ENCODE results near the gene IFITM2.

The IFITM2 gene
- total RNA-seq = 23.4 to 36.2 (median 30.9) reads per million in 4 donors

DNA sequence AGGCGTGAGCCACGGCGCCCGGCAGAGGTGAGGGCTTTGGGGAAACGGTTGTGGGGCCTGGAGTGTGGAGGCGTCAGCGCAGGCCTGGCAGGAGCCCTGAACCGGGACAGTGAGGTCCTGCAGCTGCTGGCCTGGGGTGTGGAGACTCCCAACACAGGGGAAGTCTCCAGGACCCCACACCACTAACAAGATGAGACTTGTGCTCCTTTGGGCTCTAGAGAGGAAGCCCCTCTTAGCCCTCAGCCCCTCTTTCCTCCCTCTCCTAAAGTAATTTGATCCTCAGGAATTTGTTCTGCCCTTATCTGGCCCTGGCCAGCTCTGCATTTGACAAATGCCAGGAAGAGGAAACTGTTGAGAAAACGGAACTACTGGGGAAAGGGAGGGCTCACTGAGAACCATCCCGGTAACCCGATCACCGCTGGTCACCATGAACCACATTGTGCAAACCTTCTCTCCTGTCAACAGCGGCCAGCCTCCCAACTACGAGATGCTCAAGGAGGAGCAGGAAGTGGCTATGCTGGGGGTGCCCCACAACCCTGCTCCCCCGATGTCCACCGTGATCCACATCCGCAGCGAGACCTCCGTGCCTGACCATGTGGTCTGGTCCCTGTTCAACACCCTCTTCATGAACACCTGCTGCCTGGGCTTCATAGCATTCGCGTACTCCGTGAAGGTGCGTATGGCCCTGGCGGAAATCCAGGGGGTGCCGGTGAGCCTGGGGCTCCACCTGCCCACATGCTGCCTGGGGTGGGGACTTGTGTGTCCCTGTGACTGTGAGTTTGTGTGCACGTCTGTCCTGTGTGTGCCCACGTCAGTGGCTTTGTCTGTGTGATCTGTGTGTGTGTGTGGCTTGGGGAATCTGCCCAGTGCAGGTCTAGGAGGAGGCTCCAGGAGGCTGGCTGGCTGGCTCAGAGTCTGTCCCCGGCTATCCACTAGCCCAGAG, at the start of gene IFITM2:
Gene IFITM2 (plus strand): TSS at position 51 of the 943 bp plus-strand sequence. CDS start 377 bp downstream, at position 428.
- DNase-seq = peak in 2 of 5 donors; percentile 24 to 54

DNA sequence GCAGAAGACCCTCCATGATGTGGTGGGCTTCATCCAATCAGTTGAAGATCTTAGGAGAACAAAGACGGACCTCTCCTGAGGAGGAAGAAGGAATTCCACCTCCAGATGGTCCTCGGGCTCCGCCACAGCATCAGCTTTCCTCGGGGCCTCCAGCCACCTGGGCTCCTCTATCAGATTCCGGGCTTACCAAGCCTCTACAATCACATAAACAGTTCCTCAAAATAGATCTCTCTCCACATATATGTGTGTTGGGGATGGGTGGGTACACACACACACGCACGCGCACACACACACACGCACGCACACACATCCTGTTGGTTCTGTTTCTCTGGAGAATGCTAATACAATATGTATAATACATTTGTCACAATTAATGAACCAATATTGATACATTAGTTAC, 48.2 kb upstream of the IFITM2 start:
- DNase-seq = no peak

DNA sequence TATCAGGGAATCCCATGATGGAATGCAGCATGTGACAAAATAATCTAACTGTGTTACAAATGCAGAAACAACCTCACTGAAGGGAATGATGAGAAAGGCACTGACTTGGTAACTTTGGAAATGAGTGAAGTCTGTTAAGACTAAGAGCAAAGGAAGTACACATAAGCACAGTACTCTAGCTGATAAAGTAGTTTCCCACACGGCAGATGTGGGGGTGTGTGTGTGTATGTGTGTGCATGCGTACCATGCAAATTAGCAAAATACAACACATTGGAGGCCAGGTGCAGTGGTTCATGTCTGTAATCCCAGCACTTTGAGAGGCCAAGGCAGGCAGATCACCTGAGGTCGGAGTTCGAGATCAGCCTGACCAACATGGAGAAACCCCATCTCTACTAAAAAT, 46.0 kb upstream of the IFITM2 start:
- DNase-seq = no peak

DNA sequence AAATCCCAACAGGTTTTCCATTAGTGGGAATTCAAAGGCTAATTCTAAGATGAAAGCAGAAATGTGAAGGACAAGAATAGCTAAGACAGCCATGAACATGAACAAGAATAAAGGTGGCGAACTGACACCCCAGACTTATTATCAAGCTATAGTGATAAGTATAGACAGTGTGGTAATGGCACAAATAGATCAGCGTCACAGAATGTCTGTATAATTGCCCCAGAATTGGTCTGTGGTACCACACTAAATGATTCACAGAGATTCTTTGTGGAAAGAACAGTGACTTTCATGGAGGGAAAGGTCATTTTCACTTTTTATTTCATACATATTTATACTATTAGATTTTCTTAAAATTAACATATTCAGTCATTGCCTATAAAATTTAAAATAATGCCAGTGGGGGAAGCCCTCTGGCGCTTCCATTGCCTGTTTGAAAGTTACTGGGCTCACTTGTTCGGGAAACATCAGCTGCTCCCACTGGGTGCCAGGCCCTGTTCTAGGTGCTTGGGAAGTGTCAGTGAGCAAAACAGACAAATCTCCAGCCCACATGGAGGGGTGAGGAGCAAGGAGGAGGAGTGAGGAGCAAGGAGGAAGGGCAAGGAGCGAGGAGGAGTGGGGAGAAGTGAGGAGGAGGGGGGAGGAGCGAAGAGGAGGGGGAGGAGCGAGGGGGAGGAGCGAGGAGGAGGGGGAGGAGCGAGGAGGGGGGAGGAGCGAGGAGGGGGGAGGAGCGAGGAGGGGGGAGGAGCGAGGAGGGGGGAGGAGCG, 40.8 kb upstream of the IFITM2 start:
- no peak for DNase-seq

DNA sequence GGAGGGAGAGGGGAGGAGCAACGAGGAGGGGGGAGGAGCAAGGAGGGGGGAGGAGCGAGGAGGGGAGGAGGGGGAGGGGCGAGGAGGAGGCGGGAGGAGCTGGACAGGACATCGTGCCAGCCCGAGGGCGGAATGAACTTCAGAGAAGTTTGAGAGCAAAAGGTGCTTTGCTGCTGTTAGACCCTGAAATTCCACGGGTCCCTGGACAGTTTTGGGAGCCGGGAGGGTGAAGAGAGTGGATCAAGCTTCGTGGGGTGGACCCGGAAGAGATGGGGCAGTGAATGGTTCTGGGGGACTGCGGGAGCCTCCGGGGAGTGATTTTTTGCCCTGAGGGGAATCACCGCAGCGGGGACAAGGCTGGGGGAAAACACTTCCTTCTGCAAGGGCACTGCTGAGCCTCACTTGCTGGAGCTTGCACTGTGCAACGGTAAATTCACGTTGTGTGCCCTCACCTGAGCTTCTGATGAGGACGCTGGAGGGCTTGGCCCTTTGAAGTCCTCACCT, 40.1 kb upstream of the IFITM2 start:
- DNase-seq = peak in 4 of 5 donors; percentile 50 to 64 (median 54)

DNA sequence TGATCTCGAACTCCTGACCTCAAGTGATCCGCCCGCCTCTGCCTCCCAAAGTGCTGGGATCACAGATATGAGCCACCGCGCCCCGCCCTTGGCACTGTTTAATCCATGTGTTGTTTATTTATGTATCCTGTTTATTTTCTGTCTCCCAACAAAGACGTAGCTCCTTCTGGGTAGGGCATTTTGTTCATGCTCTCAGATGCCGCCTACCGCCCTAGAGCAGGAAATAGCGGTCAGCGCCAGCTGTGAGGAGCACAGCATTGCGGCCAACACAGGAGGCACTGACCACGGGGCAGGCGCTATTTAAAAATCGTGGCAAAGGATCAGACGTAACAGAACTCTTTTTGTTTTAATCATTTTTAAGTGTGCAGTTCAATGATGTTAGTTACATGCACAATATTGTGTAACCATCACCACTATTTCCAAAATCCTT, 38.9 kb upstream of the IFITM2 start:
- DNase-seq = peak in 3 of 5 donors; percentile 33 to 90 (median 51)

DNA sequence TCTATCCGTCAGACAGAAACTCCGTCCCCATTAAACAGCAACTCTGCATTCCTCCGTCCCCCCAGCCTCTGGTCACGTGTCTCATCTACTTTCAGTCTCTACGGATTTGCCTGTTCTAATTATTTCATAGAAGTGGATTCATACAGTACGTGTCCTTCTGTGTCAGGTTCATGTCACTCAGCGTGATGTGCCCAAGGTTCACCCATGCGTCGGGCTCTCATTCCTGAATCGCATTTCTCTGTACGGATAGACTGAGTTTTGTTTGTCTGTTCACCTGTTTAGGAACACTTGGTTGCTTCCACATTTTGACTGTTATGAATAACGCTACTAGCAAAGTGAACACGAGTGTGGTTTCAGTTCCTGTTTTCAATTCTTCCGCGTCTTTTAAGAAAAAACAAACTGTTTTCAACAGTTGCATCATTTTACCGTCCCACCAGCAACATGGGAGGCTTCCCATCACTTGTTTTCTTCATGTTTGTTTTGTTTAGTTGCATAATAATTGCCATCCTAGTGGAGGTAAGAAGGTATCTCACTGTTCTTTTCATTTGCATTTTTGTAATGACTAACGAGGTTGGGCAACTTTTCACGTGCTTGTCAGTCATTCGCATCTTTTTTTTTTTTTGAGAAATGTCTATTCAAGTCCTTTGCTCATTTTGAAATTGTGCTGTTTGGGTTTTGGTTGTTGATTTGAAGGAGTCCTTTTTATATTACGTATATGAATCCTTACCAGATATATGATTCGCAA, 38.3 kb upstream of the IFITM2 start:
- peak in 3 of 5 donors; percentile 39 to 97 (median 47) for DNase-seq

DNA sequence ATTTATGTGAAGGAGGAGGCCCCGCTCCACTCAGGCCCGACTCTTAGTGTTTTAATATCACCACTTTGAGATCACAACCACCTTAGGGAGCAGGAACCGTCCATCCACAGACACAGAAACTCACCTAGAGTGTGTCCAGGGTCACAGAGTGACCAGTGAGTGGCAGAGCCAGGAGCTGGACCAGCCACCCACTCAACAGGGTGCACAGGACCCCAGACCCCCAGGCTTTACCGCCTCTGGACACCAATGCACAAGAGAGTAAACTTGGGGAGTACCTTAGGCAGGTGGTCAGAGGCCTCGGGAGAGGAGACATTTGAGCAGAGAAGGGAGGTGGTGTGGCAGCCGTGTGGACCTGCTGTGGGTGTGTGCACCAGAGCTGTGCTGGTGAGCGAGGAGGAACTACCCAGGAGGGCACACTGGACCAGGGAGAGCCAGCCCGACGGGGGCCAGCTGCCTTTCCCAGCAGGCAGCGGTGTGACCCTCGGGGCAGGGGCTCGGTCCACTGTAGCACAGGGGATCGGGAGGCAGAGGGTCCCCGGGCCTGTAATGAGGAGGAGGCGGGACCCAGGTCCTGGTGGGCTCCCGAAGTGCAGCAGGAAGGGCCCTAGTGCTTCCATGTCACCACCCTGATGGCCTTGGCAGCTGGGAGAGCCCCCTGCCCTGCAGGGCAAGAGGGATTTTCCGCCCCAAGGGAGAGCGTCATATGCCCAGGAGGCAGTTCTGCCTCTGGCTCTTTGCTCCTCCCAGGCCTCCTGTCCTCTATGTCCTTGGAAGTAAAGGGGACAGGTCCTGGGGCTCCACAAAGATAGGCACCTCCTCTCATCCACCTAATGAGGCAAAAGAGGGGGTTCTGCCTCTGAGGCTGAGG, 36.9 kb upstream of the IFITM2 start:
- no peak for DNase-seq

DNA sequence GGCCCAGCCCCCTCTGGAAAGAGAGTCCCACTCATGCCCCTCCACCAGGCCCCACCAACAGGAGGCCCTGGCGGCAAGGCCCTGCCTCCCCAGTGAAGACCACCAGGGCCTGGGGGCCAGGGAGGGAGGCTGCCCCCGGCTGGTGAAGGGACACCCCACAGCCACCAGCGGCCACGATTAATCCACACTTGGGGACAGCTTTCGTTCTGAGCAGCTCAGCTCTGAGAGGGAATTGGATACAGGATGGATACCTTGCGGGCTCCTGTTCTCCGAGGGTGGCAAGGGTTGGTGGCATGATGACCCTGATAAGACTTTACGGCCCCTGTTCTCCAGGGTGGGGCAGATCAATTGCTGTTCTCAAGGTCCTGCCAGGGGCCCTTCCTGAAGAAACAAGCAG, 36.3 kb upstream of the IFITM2 start:
- DNase-seq = no peak

DNA sequence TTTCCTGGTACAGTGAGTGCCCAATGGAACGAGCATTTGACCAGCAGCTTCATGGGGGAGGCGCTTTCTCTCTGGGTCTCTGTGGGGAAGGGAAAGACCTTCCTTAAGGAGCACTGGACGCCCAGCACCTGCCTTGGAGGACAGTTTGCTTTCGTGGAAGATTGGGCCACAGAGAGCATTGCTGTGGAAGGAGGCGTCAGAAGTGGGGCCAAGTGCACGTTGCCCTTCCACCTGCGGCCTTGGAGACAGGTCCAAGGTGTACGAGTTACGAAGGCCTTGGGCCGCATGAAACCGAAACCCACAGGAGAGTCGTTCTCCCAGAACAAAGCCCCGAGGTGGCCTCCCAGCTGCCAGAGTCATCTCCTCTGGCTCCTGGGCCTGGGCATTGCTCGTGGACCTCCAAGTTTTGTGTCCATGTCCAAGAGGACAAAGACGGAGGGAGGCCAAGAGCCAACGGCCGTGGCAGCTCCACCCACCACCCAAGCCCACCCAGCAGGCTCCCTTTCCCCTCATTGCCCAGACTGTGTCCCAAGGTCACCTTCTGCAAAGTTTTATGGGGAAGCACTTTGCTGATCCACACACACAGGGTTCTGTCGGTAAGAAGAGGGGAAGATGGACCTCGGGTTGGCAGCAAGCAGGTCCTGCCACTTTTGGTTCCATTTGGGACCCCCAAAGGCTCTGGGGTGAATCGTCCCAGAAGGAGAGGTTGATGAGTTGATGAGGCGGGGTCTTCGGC, 35.3 kb upstream of the IFITM2 start:
- no peak for DNase-seq

DNA sequence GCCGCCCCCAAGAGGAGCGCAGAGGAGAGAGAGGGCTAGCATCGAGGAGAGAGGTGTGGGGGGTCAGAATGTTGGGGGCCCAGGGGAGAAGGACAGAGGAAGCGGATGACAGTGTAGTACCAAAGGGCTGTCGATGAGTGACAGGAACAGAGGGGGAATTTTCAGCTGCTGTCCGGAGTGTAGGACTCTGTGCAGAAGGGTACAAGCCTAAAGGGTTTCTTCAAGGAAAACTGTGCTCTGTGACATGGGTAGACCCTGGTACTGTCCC, 34.8 kb upstream of the IFITM2 start:
- DNase-seq = no peak

DNA sequence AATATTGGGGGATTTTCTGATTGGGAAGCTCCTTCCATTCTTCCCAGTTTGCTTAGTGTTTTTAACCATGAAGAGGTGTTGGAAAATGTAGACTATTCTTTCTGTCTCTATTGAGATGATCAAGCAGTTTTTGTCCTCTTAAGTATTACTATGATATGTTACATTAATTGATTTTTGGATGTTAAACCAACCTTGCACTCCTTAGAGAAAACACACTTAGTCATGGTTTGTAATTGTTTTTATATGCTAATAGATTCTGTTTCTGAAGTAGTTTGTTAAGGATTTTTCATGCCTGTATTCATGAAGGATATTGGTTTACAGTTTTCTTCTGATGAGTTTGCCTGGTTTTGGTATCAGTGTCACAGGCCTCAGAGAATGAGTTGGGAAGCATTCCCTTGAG, 31.4 kb upstream of the IFITM2 start:
- DNase-seq = no peak

DNA sequence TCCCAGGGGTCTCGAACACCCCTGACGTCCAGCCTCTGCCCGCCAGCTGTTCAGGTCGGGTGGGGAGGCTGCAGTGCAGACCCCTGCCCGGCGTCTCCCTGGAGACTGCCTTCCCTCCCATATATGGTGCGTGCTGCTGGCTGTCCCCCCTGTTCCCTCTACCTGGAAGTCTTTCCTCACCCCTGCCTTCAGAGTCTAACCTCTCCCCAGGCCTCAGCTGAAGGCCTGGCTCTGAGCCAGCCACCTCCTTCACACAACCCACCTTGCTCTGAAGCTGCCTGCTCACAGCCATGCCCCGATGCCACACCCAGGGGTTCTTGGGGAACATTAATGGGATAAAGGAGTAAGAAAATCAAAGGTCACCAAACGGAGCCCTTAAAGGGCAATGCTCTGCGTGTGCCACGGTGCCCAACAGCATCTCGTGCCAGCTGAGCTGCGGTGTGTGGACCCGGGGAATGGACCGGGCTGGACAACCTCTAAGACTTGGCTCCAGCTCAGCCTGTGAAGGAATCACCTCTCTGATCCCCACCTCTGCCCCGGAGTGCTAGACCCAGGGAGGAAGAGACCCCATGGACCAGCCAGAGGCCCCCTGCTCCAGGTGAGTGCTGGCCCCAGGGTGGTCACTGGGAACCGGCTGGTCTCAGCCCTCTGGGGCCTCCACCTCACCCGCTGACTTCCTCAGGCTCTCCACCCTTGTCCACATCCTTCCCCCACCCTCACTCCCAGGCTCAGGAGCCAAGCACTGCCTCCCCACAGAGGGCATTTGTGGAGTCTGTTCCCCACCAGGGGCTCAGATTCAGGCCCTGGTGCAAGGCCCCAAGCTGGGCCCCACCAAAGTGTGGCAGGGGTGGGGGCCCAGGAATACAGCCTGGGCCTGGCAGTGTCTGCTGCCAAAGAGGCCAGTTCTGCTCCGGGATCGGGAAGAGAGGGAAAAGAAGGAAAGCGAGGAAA, 29.3 kb upstream of the IFITM2 start, which contains the start of gene NLRP6:
Gene NLRP6 (plus strand): TSS at position 407 of the 951 bp plus-strand sequence. CDS start 163 bp downstream, at position 570.
- DNase-seq = no peak

DNA sequence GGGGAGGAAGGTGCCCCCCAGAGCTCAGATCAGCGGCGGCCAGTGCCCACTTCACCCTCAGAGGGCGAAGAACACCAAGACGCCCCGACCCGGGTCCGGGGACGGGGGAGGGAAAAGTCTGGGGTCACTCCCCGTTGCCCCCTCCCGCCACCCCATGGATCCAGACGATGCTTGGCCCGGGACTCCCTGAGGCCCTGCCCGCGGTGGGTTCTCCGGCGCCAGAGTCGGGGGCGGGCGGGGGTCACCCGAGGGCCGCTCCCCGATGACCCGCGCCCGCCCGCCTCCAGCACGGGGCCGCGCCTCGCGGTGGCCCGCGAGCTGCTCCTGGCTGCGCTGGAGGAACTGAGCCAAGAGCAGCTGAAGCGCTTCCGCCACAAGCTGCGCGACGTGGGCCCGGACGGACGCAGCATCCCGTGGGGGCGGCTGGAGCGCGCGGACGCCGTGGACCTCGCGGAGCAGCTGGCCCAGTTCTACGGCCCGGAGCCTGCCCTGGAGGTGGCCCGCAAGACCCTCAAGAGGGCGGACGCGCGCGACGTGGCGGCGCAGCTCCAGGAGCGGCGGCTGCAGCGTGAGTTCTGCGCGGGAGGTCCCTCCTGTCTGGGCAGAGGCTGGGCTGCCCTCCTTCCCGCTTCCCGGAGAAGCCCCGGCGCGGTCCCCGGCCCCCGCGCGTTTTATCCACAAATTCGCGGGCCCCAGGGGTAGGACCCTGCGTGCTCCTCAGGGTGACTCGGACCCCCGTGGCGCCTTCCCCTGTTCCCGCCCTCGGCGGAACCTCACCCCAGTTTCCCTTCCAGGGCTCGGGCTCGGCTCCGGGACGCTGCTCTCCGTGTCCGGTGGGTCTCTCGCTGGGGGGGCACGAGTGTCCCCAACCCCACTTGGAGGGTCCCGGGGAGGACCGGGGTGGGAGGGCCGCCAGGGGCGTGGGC, 28.3 kb upstream of the IFITM2 start:
- DNase-seq = peak in 1 of 5 donors; percentile 28

DNA sequence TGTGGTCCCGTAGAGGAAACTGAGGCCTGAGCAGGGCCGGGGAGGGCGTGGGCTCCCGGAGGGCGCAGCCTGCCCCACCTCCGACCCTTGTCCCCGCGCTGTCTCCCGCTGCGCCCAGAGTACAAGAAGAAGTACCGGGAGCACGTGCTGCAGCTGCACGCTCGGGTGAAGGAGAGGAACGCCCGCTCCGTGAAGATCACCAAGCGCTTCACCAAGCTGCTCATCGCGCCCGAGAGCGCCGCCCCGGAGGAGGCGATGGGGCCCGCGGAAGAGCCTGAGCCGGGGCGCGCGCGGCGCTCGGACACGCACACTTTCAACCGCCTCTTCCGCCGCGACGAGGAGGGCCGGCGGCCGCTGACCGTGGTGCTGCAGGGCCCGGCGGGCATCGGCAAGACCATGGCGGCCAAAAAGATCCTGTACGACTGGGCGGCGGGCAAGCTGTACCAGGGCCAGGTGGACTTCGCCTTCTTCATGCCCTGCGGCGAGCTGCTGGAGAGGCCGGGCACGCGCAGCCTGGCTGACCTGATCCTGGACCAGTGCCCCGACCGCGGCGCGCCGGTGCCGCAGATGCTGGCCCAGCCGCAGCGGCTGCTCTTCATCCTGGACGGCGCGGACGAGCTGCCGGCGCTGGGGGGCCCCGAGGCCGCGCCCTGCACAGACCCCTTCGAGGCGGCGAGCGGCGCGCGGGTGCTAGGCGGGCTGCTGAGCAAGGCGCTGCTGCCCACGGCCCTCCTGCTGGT, 27.5 kb upstream of the IFITM2 start:
- peak in 2 of 5 donors; percentile 56 to 65 for DNase-seq

DNA sequence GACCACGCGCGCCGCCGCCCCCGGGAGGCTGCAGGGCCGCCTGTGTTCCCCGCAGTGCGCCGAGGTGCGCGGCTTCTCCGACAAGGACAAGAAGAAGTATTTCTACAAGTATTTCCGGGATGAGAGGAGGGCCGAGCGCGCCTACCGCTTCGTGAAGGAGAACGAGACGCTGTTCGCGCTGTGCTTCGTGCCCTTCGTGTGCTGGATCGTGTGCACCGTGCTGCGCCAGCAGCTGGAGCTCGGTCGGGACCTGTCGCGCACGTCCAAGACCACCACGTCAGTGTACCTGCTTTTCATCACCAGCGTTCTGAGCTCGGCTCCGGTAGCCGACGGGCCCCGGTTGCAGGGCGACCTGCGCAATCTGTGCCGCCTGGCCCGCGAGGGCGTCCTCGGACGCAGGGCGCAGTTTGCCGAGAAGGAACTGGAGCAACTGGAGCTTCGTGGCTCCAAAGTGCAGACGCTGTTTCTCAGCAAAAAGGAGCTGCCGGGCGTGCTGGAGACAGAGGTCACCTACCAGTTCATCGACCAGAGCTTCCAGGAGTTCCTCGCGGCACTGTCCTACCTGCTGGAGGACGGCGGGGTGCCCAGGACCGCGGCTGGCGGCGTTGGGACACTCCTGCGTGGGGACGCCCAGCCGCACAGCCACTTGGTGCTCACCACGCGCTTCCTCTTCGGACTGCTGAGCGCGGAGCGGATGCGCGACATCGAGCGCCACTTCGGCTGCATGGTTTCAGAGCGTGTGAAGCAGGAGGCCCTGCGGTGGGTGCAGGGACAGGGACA, 26.7 kb upstream of the IFITM2 start:
- peak in 2 of 5 donors; percentile 37 to 65 for DNase-seq
